HG03575 (cell line): Measurements from ENCODE around the gene TTC7B.

Experiments
- ATAC-seq: cut with Tn5 transposase; IDR thresholded peaks from one replicate; pipeline ENCODE4 v1.9.1; 2021; ENCODE audit not compliant: unreplicated experiment, insufficient number of reproducible peaks, low FRiP score; ENCODE audit errors: extremely low read depth

The TTC7B gene

GRCh38 chr14:90551070-90551704 is 265.0 kb downstream of the TTC7B start:
- no peak for ATAC-seq

GRCh38 chr14:90549794-90550641 is 266.2 kb downstream of the TTC7B start:
- ATAC-seq: no peak

- no peak for ATAC-seq
These were observed 267.8 kb downstream of the TTC7B start for GRCh38 chr14:90548455-90548854.

GRCh38 chr14:90547968-90548367 is 268.3 kb downstream of the TTC7B start:
- ATAC-seq: no peak

- no peak for ATAC-seq
These were observed 269.0 kb downstream of the TTC7B start for GRCh38 chr14:90547250-90547649.

GRCh38 chr14:90546767-90547166 is 269.5 kb downstream of the TTC7B start:
- no peak for ATAC-seq

GRCh38 chr14:90545966-90546751 is 270.1 kb downstream of the TTC7B start:
- ATAC-seq: no peak

- no peak for ATAC-seq
These were observed 270.8 kb downstream of the TTC7B start for GRCh38 chr14:90545382-90545781.

GRCh38 chr14:90544971-90545370 is 271.3 kb downstream of the TTC7B start:
- ATAC-seq: no peak

- no peak for ATAC-seq
These were observed 271.7 kb downstream of the TTC7B start for GRCh38 chr14:90544566-90544965.

- no peak for ATAC-seq
These were observed 272.4 kb downstream of the TTC7B start for GRCh38 chr14:90543876-90544275.

GRCh38 chr14:90541076-90541634 is 275.1 kb downstream of the TTC7B start:
- ATAC-seq: no peak

GRCh38 chr14:90540437-90540836 is 275.8 kb downstream of the TTC7B start:
- no peak for ATAC-seq

GRCh38 chr14:90539996-90540395 is 276.2 kb downstream of the TTC7B start:
- ATAC-seq: no peak

- ATAC-seq: no peak
These were observed 276.8 kb downstream of the TTC7B start for GRCh38 chr14:90539496-90539775.

- no peak for ATAC-seq
These were observed 277.3 kb downstream of the TTC7B start for GRCh38 chr14:90538716-90539495.

GRCh38 chr14:90538095-90538494 is 278.1 kb downstream of the TTC7B start:
- no peak for ATAC-seq

- ATAC-seq: no peak
These were observed 279.6 kb downstream of the TTC7B start for GRCh38 chr14:90536511-90537191.
